IPS-18c (cell line): ENCODE data around the gene ODF2L.

ENCODE experiments used
- H3K4me3 ChIP-seq: 2 replicates; pipeline ENCODE4 v1.7.0; 2013; ENCODE audit warnings: low read depth, mild to moderate bottlenecking, low read length, moderate library complexity; ENCODE audit not compliant: insufficient read depth
- H3K9me3 ChIP-seq: one replicate; pipeline ENCODE4 v1.6.1; 2013; ENCODE audit warnings: mild to moderate bottlenecking, low read length, moderate library complexity; ENCODE audit not compliant: control insufficient read depth, insufficient read depth

ODF2L gene

DNA sequence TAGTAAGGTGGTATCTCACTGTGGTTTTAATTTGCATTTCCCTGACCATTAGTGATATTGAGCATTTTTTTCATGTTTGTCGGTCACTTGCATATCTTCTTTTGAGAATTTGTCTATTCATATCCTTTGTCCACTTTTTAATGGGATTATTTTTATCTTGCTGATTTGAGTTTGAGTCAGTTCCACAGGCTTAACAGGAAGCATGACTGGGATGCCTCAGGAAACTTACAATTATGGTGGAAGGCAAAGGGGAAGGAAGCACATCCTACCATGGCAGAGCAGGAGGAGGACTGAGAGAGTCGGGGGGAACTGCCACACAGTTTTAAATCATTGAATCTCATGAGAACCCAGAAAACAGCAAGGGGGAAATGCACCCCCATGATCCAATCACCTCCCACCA is 51.1 kb downstream of the ODF2L start:
- Histone ChIP-seq H3K9me3 (no peaks in the 10 kb centered on the region), H3K4me3 (no peak overlapping the region)

DNA sequence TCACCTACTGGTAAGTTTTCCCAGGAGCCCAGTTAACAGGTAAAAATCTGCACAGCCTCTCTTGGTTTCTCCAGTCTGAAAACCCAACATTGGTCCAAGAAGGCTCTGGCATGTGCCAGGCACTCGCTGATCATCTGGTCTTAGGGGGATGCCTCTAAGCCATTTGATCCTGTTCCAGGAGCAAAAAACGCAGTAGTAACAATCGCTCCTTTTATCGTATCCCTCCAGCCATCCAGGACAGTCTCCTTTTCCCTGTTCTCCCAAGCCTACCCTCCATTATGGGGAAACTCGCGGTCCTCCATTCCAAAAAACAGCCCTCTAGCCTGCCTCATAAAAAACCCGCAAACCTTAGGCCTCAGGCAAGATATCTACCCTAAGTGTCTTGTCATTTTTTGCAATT is 56.2 kb downstream of the ODF2L start:
- no peaks in the 10 kb centered on the region for H3K9me3 ChIP-seq
- H3K4me3 ChIP-seq, result no peak overlapping the region

DNA sequence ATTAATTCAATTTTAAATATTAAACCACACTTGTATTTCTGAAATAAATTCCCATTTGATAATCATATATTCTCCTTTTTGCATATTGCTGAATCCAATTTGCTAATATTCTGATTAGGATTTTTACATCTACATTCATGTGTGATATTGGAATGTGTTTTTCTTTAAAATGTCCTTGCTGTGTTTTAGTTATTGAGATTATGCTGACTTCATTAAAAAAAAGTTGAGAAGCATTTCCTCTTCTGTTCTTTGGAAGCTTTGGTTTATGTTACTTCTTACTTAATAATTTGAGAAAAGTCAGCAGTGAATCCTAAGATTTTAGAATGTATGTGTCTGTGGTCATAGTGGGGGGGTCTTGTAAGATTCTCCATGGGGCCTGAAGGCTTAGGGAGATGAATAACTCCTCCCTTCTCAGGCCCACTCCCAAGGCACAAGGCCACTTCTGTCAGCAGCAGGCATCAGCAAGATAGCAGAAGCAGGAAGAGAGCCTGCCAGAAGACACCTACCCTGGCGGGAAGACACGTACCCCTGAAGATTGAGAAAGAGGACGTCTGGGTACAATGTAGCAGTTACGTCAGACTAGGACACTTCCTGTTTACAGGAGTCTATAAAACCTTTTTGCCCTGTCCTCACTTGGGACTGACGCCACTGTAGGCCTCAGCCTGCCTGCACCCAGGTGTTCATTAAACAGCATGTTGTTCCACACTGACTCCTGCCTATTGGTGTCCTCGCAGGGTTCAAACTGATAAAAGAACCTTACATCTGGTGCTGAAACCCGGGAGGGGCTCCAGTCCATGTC is 56.9 kb downstream of the ODF2L start:
- no peak overlapping the region for H3K4me3 ChIP-seq
- H3K9me3 ChIP-seq, result no peaks in the 10 kb centered on the region

DNA sequence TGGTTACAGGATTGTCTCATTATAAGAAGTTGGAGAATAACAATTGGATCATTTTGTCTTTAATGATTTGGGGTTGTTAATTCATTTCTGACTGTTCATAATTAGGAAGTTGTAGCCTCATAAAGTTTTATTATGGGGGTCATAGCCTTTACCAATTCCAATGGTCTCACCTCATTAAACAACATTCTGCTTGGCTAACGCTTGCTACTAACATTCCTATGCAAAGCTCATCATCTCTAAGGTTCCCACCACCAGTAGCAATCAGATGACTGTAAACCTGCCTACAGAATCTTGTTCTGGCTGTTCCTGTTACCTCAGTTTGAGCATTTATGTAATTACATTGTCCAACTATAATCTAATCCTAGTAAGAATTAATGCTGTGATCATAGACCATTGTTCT is 60.2 kb downstream of the ODF2L start:
- Histone ChIP-seq H3K4me3 (no peak overlapping the region), H3K9me3 (no peaks in the 10 kb centered on the region)

DNA sequence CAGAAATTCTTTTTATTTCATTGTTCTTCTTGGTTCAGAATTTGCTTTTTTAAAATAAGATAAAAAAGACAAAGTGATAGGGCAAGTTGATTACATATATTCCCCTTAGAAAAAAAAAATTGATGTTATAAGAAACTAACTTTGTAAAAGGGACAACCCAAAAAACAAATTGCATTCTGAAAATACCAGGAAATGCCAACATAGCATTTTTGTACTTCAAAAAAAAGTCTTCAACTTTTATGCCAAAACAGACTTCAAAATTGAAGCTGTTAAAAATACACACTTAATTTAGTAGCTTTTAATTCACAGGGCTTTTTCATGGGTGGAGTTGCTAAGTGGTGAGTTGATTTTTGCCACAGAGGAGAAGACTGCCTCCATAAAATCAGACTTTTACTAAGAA is 70.9 kb downstream of the ODF2L start:
- no peak overlapping the region for H3K4me3 ChIP-seq
- no peaks in the 10 kb centered on the region for H3K9me3 ChIP-seq

DNA sequence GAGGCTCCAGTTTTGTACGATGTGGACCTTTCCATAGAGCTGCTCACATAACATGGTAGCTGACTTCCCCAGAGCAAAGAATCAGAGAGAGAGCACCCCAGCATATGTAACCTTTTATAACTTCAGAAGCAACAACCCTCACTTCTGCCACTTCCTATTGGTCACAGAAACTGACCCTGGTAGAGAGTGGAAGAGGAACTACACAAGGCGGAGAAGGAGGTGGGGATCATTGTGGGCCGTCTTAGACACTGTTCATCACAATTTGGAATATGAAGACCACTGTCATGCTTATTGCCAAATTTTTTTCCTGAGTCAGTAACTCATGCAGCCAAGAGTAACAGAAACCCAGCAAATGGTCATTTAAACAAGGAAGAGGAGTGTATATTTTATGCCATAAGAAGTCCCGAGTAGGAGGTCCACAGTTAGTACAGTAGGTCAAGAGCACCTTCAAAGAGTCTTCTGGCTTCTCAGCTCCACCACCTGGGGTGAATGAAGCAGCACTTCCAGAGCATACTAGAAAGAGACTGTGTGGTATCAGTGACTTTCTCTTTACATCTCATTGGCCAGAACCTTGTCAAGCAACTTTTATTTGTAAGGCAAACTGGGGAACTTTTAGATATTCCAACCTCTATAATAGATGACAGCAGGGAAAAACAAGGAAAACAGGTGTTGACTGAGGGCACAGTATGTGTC is 71.8 kb downstream of the ODF2L start:
- Histone ChIP-seq H3K9me3 (no peaks in the 10 kb centered on the region), H3K4me3 (no peak overlapping the region)

DNA sequence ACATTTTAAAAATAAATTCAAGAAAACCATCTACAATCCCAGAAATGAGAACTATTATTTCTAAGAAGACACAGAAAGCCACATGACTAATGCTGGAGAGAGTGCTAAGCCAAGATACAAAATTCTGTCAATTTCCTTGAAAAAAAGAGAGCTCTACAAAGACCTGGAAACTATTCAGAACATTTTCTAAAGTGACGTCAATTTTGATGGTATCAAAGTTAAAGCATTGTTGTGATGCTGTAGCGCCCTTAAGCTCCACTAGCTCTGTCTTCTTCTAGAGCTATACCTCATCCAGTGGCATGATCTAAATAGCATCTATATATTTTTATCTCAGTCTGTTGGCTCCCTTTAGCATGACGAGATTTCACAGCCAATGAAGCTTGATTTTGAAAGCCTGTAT is 73.9 kb downstream of the ODF2L start:
- Histone ChIP-seq H3K4me3 (no peak overlapping the region), H3K9me3 (no peaks in the 10 kb centered on the region)

DNA sequence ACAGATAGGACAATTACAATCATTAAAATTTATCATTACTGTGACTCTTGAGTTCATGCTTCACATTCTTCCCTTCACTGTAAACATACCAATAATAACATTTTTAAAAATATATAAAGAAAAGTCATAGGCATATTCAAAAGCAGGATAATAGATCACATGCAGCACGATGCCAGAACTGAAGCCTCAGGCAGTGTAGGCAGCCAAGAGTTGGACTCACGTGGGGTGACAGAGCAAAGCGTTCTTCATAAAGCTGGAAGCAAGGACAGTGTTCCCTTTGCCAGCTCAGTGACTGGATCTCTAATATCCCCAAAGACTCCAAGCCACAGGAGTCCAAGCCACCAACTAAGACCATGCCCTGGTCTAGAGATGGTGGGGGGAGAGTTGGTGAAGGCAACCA is 77.7 kb downstream of the ODF2L start:
- Histone ChIP-seq H3K4me3 (no peak overlapping the region), H3K9me3 (no peaks in the 10 kb centered on the region)

DNA sequence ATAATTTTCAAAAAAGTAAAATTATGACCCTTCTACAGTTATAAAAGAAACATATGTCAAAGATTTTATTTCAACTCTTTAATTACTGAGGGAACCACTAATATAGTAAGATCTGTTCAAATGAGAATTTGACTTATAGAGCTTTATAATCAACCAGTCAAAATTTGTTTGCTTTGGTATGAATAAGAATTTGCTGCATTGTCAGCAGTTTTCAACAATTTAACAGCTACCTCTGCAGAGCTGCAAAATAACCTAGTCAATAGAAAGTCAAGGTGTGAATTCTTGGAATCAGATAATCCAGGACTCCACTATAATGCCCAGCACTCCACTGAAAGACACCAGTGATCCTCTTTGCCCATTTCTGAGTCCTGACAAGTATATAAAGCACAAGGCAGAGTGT is 78.2 kb downstream of the ODF2L start:
- Histone ChIP-seq H3K4me3 (no peak overlapping the region), H3K9me3 (no peaks in the 10 kb centered on the region)

DNA sequence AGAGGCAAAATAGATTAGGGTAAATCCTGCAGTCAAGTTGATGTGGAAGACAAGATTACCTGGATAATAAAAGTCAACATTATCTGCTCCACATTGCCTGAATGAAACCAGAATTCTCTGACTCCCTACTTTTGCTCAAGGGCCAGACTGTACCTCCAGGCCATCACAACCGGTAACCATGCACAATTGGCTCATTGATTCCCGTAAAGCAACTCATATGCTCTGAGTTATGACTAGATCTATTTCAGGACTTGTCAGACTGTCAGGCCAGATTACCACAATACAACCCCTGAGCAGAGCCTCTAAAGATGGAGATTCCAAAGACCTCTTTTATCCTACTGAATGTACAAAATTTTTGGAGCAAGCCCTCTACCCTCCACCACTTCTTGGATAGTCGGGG is 90.4 kb downstream of the ODF2L start:
- Histone ChIP-seq H3K4me3 (no peak overlapping the region), H3K9me3 (no peaks in the 10 kb centered on the region)

DNA sequence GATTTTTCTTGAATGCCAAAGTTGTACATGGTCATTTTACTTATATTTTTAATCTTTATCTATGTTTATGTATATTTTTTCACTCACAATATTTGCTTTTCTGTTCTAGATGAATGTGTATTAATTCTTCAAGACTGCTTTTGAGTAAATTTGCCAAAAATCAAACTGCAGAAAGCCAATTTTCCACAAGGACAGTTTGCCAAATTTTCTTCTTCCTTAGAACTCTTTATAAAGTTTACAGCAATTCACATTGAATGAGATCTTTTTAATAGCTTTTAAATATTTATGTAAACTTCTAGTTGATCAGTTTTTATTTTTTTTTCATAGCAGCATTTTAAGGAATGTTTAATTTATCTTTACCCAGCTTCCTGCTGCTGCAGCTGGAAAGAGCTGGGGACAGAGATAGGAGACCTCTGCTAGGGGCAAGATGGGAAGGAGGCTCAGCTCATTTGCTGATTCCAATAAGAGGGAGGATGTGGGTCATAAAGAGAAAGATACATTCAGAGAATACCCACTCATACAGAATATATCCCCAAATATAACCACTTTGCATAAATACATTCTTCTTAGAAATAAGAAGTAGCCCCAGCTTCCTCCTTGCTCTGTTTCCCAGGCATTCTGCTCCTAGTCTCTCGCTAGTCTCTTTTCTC is 93.0 kb downstream of the ODF2L start:
- Histone ChIP-seq H3K9me3 (no peaks in the 10 kb centered on the region), H3K4me3 (no peak overlapping the region)
